ENCODE results near the gene TNPO1.
"Not testable (repeated sequence)": the region's sequence is repeated elsewhere in the genome, so short reads cannot be mapped to it uniquely, and the experiment has no call there.

The TNPO1 gene

DNA sequence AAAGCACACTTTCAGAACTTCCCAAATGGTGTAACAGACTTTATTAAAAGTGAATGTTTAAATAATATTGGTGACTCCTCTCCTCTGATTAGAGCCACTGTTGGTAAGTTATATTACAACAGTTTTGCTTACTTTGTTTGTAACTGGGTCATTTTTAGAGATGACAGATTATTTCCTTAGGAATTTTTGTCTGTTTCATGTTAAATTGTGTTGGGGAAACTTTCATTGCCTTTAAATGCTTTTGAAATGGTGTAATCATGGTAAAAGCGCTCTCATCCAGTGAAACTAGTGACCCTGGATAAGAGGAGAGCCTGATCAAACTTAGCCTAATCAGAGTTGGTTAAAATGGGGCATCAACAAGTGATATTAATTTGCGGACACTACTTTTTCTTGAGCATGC lies 39.4 kb downstream of the TNPO1 start:
- DNase-seq = no peak

DNA sequence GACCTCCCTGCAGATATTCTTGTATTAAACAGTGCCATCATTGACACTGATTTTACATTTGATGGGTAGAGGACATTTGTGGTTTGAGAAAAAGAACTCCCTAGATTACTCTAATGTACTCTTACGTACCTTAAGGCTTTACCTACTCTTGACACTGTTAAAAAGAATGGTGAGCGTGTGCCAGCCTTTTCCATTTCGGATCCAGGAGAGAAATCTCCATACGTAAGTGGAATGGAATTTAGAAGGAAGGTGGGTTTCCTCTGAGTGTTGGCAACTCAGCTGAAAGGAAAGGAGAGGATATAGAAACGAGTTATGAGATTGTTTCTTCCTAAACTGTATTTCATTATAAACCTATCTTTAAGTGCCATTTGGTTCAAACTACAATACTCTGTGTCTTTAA lies 40.9 kb downstream of the TNPO1 start:
- DNase-seq = no peak

DNA sequence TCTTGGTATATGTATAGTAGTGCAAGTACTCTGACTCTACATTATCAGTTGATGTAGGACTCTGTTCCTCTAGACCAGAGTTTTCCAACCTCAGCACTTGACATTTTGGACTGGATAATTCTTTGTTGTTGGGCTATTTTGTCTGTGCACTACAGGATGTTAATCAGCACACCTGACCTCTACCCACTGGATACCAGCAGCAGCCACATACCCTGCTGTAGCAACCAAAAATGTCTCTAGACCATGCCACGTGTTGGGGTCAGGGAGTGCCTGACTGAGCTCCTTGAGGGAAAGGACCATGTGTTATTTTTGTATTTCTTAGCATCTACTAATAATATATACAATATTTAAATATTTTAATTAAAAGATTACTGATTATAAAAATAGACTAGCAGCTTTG lies 42.7 kb downstream of the TNPO1 start:
- DNase-seq = no peak

DNA sequence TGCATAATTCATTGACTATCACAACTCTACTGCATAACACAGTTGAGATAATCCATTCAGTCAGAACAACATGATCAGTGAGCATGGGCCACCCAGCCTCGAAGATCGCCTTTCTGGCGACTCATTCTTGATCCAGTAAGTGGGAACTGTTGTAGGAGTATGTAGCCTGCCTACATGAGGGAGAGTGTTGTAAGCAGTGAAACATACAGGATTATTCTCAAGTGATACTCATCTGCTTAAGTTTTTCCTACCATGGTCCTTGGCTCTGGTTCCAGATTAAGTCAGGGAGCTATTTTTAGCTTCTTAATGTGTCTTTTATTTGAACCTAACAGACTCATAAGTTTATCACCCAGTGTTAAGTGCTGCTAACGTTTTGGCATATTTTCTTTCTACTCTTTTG lies 44.0 kb downstream of the TNPO1 start:
- DNase-seq = no peak

DNA sequence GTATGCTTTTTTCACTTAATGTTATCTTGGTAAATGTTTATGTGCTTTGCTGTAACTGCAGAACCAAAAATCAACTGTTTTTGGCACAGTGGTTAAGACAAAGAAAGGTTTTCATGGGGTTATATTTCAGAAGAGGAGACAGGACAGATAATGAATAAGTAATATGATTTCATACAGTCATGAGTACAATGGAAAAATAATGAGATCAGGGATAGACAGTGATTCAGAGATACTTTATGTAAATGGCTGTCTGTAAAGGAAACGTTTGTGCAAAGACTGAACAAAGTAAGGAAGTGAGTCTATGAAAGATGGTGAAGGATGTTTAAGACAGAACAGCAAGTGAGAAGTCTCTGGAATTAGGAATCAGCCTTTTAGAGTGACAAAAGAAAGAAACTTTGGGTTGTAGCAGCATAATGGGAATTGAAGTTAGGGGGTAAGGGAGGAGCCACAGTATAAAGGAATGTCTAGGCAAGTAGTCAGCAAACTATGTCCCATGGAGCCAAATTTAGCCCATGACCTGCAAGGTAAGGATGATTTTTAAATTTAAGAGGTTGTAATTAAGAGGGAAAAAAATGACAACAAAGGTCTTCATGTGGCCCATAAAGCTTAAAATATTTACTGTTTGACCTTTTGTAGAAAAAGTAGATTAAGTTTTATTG lies 55.0 kb downstream of the TNPO1 start:
- no peak for DNase-seq

DNA sequence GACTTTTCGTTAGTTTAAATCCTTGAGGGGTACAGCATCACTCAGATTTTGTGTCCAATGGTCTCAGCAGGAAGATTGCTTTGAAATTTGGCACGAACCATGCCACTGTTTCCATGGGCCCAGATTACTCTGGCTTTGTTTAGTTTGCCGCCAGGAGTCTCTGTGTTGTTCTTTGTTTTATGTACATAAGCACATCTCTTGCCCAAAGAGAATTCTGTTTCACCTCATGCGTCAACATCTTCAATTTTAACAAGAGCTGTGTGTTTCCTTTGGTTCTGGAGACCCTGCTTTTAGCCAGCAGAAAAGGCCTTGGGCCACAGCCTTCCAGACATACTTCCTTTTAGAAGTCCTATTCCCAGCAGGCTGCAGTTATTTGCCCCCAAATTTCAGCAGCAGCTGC lies 62.4 kb downstream of the TNPO1 start:
- DNase-seq = peak; percentile 4

DNA sequence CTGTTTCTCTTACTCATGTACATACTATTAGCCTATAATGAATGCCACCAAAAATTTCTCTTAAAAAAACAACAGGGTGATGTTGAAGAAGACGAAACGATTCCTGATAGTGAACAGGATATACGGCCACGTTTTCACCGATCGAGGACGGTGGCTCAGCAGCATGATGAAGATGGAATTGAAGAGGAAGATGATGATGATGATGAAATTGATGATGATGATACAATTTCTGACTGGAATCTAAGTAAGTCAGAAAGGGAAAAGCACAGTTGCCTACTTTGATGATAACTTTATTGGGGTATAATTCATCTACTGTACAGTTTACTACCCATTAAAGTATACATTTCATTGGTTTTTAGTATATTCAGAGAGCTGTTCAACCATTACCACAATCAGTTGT lies 66.5 kb downstream of the TNPO1 start:
- no peak for DNase-seq

DNA sequence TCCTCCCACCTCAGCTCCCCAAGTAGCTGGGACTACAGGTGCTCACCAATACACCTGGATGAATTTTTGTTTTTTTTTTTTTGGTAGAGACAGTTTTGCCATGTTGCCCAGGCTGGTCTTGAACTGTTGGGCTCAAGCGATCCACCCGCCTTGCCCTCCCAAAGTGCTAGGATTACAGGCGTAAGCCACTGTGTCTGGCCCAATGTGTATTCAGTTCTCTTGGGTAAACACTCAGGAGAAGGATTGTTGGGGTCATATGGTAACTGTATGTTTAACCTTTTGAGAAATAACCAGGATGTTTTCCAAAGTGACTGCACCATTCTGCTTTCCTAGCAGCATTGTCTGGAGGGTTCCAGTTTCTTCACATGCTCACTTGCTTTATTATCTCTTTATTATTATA lies 67.4 kb downstream of the TNPO1 start:
- DNase-seq = no peak

DNA sequence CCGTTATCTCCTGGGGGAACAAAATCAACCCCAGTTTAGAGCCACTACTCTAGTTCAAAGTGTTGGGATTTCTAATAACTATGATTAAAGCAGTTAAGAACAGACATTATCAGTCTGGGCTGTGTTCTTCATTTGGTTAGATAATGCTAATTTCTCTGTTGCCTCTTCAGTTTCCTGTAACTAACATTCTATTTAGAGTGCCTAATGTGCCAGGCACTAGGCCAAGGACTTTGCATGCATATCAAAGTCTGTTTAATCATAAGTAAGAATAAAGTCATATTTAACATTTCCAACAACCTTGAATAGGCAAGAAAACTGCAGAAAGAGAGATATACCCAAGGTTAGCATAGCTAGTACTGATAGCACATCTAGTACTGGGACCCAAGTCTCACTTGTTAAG lies 68.4 kb downstream of the TNPO1 start:
- no peak for DNase-seq

DNA sequence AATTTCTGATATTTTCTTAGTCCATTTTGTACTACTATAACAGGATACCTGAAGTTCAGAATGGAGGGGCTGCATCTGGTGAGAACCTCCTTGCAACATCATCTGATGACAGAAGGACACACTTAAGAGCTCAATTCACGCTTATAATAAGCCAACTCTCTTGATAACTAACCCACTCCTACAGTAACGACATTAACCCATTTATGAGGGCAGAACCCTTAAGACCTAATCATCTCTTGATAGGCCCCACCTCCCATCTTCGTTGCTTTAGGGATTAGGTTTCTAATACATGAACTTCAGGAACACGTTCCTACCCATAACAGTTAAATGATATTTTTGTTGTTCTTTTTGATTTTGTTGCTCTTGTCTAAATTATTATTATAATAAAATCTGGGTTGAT lies 69.4 kb downstream of the TNPO1 start:
- DNase-seq = no peak

DNA sequence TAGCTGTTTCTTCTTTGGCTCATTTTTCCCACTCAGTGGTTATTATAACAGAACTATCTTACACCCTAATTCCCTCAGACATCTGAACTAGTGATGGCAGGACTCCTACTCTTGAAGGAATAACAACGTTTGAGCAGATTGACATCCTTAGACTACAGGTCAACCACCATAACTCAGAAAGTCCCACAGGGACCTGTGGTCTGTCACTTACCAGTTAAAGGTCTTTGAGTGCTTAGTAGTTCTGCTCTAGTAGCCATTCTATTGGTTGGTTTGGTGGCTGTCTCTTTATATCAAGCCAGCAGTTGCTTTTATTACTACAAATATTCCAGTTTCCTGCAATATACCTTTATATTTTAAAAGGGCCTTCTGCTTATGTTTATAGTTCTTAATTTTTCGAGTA lies 72.1 kb downstream of the TNPO1 start:
- no peak for DNase-seq

DNA sequence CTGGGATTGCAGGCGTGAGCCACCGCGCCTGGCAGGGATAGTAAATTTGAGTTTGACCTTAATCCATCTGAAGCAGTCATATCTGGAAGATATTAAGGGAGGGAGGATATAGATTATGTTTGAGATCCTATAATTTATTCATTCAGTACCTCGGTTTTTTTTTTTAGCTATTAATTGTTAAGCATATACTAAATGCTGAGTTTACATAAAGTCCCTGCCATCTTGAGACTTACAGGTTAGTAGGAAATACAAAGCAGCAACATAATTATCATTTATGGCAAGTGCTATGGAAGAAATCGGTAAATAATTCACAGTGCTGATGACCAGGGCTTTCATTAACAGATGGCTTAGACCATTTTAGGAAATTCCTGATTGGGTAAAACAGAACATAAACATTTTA lies 72.9 kb downstream of the TNPO1 start:
- DNase-seq = no peak

DNA sequence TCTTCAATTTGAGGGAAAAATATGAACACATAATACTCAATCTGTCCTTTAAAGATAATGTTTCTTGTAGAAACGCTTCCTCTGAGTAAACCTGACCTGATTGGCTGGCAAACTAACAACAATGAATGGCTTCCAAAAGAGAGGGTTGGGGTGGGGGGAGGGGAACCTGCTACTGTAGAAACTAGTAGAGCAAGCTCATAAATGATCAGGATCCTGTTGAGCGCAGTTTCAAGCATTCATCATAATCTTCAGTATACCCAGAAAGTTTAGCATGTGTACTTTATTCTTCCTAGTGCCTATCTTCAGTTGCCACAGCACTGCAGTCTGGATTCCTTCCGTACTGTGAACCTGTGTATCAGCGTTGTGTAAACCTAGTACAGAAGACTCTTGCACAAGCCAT lies 76.4 kb downstream of the TNPO1 start:
- no peak for DNase-seq

DNA sequence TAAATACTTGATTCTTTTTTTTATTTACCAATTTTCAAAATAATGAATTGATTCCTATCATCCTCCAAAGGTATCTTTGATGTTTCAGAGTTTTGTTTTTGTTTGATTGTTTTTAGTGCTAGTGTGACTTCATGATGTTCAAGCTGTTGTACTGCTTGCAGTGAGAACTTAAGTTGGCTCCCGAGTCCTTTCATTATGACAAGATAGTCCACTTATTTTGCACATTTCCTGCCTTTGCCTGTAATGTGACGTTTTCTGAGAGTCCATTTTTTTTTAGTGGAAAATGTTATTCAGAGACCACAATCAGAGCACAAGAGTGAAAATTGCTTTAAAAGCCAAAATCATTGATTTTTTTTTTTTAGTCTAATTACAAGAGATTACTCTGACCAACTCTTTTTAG lies 79.3 kb downstream of the TNPO1 start:
- no peak for DNase-seq

DNA sequence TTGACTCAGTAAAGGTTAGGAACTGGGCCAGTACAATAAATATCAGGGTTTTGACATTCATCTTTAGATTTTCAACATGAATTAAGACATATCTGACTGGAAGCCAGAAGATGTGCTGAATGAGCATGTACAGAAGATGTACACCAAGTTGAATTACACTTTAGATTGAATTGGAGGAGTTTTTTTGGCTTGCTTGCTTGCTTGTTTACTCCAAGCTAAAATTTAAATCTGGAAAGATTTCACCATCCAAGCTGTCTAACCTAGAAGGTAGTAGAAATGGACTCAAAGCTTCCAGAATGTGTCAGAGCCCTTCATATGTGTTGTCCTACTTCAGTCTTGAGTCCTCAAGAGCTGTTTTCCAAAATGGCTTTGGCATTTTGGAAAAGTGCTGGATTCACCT lies 90.3 kb downstream of the TNPO1 start:
- no peak for DNase-seq

DNA sequence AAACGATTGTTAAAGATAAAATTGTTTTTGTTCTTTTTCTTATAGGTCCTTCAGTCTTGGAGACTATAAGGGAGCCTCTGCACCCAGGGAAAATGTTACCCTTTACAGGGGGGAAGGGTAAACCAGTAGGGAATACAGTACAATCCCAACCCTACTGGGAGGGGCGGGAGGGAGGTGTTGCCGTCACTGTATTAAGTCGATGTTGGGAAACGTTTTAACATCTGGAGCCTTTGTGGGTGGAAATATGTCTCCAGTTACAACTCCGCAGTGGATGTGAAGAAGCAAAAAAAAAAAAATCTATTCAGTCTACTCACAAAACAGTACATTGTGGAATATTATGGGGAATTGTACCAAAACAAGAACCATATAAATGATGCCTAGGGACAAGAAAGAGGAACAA lies 92.2 kb downstream of the TNPO1 start:
- DNase-seq = no peak

DNA sequence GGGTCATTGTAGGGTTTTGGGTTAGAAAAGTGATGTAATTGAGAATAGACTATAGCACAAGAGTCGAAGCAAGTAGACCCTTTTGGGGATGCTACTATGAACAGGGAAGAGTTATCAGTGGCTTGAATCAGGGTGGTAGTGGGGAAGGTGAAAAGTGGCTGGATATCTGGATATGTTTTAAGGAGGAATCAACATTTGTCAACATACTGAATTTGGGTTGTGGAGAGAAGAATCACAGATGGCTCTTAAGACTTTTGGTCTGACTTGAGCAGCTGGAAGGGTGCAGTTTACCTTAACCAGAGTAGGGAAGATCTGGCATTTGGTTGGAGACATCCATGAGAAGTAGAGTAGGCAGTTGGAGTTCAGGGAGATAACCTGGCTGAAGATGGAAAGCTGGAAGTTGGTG lies 100.9 kb downstream of the TNPO1 start:
- DNase-seq = no peak

DNA sequence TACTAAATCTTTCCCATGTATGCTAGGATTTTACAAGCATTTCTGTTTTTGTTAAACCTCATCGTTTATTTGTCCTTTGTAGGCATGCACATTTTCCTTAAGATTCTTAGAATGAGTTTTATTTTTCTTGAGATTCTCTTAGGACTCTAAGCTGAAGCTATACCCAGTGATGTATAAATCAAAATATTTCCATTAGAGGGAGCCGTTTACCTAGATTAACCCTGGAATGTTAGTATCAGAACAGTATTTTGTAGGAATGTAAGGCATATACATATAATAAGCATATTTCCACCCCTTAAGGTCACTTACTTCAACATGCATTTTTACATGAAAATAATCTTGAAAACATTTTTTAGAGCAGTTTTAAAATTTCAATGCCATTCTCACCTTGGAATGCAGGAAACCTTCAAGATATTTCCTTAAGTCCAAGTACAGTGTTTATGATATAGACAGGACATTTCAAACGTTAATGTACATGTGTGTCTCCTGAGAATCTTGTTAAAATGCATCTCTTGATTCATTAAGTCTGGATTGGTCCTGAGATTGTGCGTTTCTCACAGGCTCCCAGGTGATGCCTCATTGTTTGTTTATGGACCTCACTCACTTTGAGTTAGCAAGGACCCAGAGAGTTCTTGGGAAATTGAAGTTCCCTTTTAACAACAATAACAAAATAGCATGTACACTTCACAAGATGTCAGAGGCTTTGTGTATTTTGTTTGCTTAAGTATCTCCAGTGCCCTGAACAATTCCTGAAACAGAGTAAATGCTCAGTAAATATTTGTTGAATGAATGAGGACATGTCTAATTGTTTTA lies 104.4 kb downstream of the TNPO1 start:
- peak; percentile 9 for DNase-seq

DNA sequence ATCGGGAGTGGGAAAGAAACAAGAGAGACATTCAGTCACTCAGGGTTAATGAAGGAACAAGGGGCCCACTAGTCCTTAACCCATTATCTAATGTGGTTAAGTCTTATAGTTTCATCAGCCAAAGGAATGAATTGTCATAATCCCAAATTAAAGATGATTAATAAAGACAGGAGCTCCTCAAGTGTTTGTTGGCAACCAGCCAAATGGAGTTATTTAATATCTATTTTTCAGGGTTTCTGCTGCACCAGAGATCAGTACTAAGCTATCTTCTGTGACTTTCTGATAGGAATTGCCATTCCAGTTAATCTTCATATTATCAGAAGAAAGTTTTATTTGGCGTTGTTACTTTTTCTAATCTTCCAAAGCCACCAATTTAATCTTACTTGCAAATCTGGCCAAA lies 105.4 kb downstream of the TNPO1 start:
- DNase-seq = no peak

DNA sequence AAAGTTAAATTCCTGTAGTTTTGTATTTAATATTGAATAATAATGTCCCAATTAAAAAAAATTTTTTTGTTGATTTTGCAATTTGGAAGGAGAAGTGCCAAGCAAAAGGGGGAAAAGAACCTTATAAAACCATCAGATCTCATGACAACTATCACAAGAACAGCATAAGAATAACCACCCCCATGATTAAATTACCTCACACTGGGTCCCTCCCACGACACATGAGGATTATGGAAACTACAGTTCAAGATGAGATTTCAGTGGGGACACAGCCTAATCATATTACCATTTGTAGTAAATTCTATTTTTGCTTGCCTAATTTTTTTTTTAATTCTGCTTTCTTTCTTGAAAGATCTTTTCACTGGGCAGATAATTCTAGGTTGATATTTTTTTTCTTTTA lies 106.0 kb downstream of the TNPO1 start:
- DNase-seq = no peak

DNA sequence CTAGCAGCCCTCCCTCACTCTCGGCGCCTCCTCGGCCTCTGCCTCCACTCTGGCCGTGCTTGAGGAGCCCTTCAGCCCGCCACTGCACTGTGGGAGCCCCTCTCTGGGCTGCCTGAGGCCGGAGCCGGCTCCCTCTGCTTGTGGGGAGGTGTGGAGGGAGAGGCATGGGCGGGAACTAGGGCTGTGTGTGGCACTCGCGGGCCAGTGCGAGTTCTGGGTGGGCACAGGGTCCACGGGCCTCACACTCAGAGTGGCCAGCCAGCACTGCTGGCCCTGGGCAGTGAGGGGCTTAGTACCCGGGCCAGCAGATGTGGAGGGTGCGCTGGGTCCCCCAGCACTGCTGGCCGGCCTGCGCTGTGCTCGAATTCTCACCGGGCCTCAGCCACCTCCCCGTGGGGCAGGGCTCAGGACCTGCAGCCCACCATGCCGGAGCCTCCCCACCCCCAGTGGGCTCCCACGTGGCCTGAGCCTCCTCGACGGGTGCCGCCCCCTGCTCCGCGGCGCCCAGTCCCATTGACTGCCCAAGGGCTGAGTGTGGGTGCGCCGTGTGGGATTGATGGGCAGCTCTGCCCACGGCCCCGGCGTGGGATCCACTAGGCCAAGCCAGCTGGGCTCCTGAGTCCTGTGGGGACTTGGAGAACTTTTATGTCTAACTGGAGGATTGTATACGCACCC lies 109.0 kb downstream of the TNPO1 start:
- no peak for DNase-seq

DNA sequence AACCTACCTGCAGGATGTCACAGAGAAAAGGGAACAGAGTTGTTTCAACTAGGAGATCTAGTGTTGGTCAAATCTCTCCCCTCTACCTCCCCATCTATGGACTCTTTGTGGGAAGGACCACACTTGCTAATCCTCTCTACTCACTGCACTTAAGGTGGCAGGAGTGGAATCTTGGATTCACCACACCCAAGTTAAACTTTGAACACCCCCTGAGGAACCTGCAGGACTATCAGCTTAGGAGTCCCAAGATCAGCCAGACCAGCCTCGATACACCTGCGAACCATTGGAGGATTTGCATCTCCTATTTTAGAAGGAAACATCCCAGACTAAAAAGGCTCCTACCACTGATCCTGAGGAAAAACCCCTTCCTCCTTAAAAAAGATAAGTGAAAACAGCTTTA lies 116.2 kb downstream of the TNPO1 start:
- not testable (repeated sequence) for DNase-seq

DNA sequence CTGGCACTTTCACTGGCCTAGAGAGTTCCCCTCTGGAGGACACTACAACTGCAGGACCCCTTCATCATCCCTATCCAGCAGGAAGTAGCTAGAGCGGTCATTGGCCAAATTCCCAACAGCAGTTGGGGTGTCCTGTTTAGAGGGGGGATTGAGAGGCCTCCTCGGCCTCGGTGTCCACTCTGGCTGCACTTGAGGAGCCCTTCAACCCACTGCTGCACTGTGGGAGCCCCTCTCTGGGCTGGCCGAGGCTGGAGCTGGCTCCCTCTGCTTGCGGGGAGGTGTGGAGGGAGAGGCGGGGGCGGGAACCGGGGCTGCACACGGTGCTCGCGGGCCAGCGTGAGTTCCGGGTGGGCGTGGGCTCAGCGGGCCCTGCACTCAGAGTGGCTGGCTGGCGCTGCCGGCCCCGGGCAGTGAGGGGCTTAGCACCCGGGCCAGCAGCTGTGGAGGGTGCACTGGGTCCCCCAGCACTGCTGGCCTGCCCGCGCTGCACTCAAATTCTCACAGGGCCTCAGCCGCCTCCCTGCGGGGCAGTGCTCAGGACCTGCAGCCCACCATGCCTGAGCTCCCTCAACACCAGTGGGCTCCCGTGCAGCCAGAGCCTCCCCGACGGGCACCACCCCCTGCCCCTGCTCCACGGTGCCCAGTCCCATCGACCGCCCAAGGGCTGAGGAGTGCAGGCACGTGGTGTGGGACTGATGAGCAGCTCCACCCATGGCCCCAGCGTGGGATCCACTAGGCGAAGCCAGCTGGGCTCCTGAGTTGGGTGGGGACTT lies 118.7 kb downstream of the TNPO1 start:
- not testable (repeated sequence) for DNase-seq

DNA sequence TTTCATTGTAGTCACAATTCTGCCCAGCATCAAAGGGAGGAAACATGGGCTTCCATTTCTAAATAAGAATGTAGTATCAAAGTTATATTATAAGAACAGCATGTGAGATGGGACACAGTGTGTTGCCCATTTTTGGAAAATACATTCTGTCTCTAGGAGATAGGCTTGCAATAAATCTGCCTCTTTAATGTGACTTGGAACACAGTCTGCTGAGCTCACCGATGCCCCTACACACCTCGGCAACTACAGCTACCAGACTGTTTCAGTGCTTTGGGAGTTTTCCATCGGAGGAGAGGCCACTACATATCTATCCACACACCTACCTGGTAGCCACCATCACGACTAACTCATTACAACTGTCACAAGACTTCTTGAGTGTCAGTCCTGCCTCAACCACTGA lies 120.4 kb downstream of the TNPO1 start:
- no peak for DNase-seq
